SJSA1 (cell line): ENCODE data around the gene HGD. TPM values are rescaled to one million over a fixed set of nuclear protein-coding genes. Genes with fewer than 3 reads are reported as not detected.

Experiments used
- DNase-seq, 2 experiments: peaks; one replicate each; pipeline ENCODE4 v3.0.0-alpha.2; 2015 to 2020; ENCODE audit warnings: low spot score in 2 of 2, low read depth in 1 of 2
- H3K27ac ChIP-seq: fragments of 250-450 bp; sonication (Bioruptor Pico); 2 replicates; pipeline ENCODE4 v1.5.1; 2020; ENCODE audit warnings: mild to moderate bottlenecking, moderate library complexity
- H3K27me3 ChIP-seq: fragments of 250-450 bp; sonication (Bioruptor Pico); replicated peaks from 2 replicates; pipeline ENCODE4 v1.5.1; 2020; ENCODE audit warnings: mild to moderate bottlenecking, moderate library complexity
- H3K36me3 ChIP-seq: fragments of 250-450 bp; sonication (Bioruptor Pico); 2 replicates; pipeline ENCODE4 v1.5.1; 2020; ENCODE audit warnings: mild to moderate bottlenecking
- H3K4me1 ChIP-seq: fragments of 250-450 bp; sonication (Bioruptor Pico); replicated peaks from 2 replicates; pipeline ENCODE4 v1.6.1; 2021; ENCODE audit warnings: mild to moderate bottlenecking
- H3K4me3 ChIP-seq: fragments of 250-450 bp; sonication (Bioruptor Pico); 2 replicates; pipeline ENCODE4 v1.5.1; 2020; ENCODE audit warnings: mild to moderate bottlenecking
- H3K9me3 ChIP-seq: fragments of 250-450 bp; sonication (Bioruptor Pico); replicated peaks from 2 replicates; pipeline ENCODE4 v1.5.1; 2020; ENCODE audit warnings: mild to moderate bottlenecking
- total RNA-seq: library from RNA; depleted of rRNA; stranded (reverse); fragments of >200 nt; shearing (Covaris generic); gene quantifications from 2 replicates; pipeline ENCODE4 v1.2.3, GENCODE V29; 2014

The HGD gene
- total RNA-seq, 1 experiment from 2014 or later = not detected

GRCh38 chr3:120661106-120661905 is 20.7 kb downstream of the HGD start:
- DNase-seq = no peak
- Histone ChIP-seq H3K27ac (no peak overlapping the region), H3K4me1 (no peaks in the 10 kb centered on the region)

GRCh38 chr3:120659834-120660233 is 22.2 kb downstream of the HGD start:
- H3K4me1 ChIP-seq = no peaks in the 10 kb centered on the region
- no peaks in the 10 kb centered on the region for H3K27me3 ChIP-seq
- H3K9me3 ChIP-seq = no peaks in the 10 kb centered on the region
- H3K36me3 ChIP-seq = no peaks in the 10 kb centered on the region
- H3K27ac ChIP-seq = no peak overlapping the region
- DNase-seq = no peak
- no peak overlapping the region for H3K4me3 ChIP-seq

More at GRCh38 chr3:120661106-120661905, 20.7 kb downstream of the HGD start:
- Histone ChIP-seq H3K4me3 (no peak overlapping the region), H3K27me3 (no peaks in the 10 kb centered on the region), H3K9me3 (no peaks in the 10 kb centered on the region), H3K36me3 (no peaks in the 10 kb centered on the region)

- H3K9me3 ChIP-seq = no peaks in the 10 kb centered on the region
Observed at GRCh38 chr3:120659285-120659684, 22.8 kb downstream of the HGD start.

GRCh38 chr3:120652896-120653545 is 29.0 kb downstream of the HGD start:
- Histone ChIP-seq H3K9me3 (no peaks in the 10 kb centered on the region), H3K36me3 (no peaks in the 10 kb centered on the region), H3K4me3 (no peak overlapping the region), H3K27ac (no peak overlapping the region), H3K4me1 (peaks cover 23% of the 10 kb centered on the region), H3K27me3 (no peaks in the 10 kb centered on the region)
- DNase-seq = no peak

More at GRCh38 chr3:120659285-120659684, 22.8 kb downstream of the HGD start:
- no peaks in the 10 kb centered on the region for H3K4me1 ChIP-seq
- no peaks in the 10 kb centered on the region for H3K27me3 ChIP-seq
- no peak overlapping the region for H3K4me3 ChIP-seq
- no peaks in the 10 kb centered on the region for H3K36me3 ChIP-seq
- no peak overlapping the region for H3K27ac ChIP-seq
- DNase-seq = no peak

GRCh38 chr3:120652281-120652680 is 29.8 kb downstream of the HGD start:
- H3K27ac ChIP-seq = no peak overlapping the region
- H3K9me3 ChIP-seq = no peaks in the 10 kb centered on the region
- no peak overlapping the region for H3K4me3 ChIP-seq
- H3K27me3 ChIP-seq = no peaks in the 10 kb centered on the region
- no peaks in the 10 kb centered on the region for H3K36me3 ChIP-seq
- no peak for DNase-seq
- H3K4me1 ChIP-seq = peaks cover 23% of the 10 kb centered on the region

- H3K36me3 ChIP-seq = no peaks in the 10 kb centered on the region
- H3K27ac ChIP-seq = no peak overlapping the region
- H3K4me3 ChIP-seq = no peak overlapping the region
- H3K27me3 ChIP-seq = no peaks in the 10 kb centered on the region
- peaks cover 25% of the 10 kb centered on the region for H3K4me1 ChIP-seq
- DNase-seq = no peak
- no peaks in the 10 kb centered on the region for H3K9me3 ChIP-seq
Observed at GRCh38 chr3:120650311-120650710, 31.7 kb downstream of the HGD start.

- Histone ChIP-seq H3K4me1 (peaks cover 27% of the 10 kb centered on the region), H3K27ac (no peak overlapping the region), H3K9me3 (no peaks in the 10 kb centered on the region), H3K27me3 (no peaks in the 10 kb centered on the region), H3K4me3 (no peak overlapping the region), H3K36me3 (no peaks in the 10 kb centered on the region)
- no peak for DNase-seq
Observed at GRCh38 chr3:120649830-120650233, 32.2 kb downstream of the HGD start.

GRCh38 chr3:120648290-120648689 is 33.7 kb downstream of the HGD start:
- Histone ChIP-seq H3K36me3 (no peaks in the 10 kb centered on the region), H3K9me3 (no peaks in the 10 kb centered on the region), H3K4me3 (no peak overlapping the region), H3K4me1 (peaks cover 26% of the 10 kb centered on the region), H3K27ac (no peak overlapping the region), H3K27me3 (no peaks in the 10 kb centered on the region)
- DNase-seq = no peak

- Histone ChIP-seq H3K27ac (no peak overlapping the region), H3K4me1 (peaks cover 27% of the 10 kb centered on the region), H3K9me3 (no peaks in the 10 kb centered on the region), H3K27me3 (no peaks in the 10 kb centered on the region), H3K36me3 (no peaks in the 10 kb centered on the region), H3K4me3 (no peak overlapping the region)
- DNase-seq = no peak
Observed at GRCh38 chr3:120646771-120647432, 35.1 kb downstream of the HGD start.

GRCh38 chr3:120645083-120645845 is 36.8 kb downstream of the HGD start:
- Histone ChIP-seq H3K4me1 (peaks cover 19% of the 10 kb centered on the region), H3K27me3 (no peaks in the 10 kb centered on the region), H3K27ac (no peak overlapping the region), H3K4me3 (no peak overlapping the region), H3K36me3 (no peaks in the 10 kb centered on the region), H3K9me3 (no peaks in the 10 kb centered on the region)
- no peak for DNase-seq

GRCh38 chr3:120642368-120642948 is 39.6 kb downstream of the HGD start:
- H3K27me3 ChIP-seq = no peaks in the 10 kb centered on the region
- no peaks in the 10 kb centered on the region for H3K9me3 ChIP-seq
- peak in 1 of 2 experiments; percentile 47 for DNase-seq
- peaks cover 13% of the 10 kb centered on the region for H3K4me1 ChIP-seq
- H3K36me3 ChIP-seq = no peaks in the 10 kb centered on the region
- H3K4me3 ChIP-seq = no peak overlapping the region
- H3K27ac ChIP-seq = 0 out of 2 replicates have a peak overlapping the region, but pooled peaks have one; percentile 24

- no peaks in the 10 kb centered on the region for H3K36me3 ChIP-seq
- no peak overlapping the region for H3K4me3 ChIP-seq
- peaks cover 13% of the 10 kb centered on the region for H3K4me1 ChIP-seq
- no peaks in the 10 kb centered on the region for H3K27me3 ChIP-seq
- DNase-seq = no peak
- 0 out of 2 replicates have a peak overlapping the region, but pooled peaks have one; percentile 24 for H3K27ac ChIP-seq
- H3K9me3 ChIP-seq = no peaks in the 10 kb centered on the region
Observed at GRCh38 chr3:120641696-120642246, 40.3 kb downstream of the HGD start.

GRCh38 chr3:120640231-120640630 is 41.8 kb downstream of the HGD start:
- Histone ChIP-seq H3K4me3 (no peak overlapping the region), H3K36me3 (no peaks in the 10 kb centered on the region), H3K27ac (no peak overlapping the region), H3K27me3 (no peaks in the 10 kb centered on the region), H3K9me3 (no peaks in the 10 kb centered on the region), H3K4me1 (peaks cover 9% of the 10 kb centered on the region)
- DNase-seq = no peak
